MM.1S (cell line): Measurements from ENCODE around the gene KATNAL2.
"Not testable (repeated sequence)": the region's sequence is repeated elsewhere in the genome, so short reads cannot be mapped to it uniquely, and the experiment has no call there.

Experiments used
- DNase-seq: peaks from one replicate; pipeline ENCODE4 v3.0.0-alpha.2; 2015
- H2AFZ ChIP-seq: fragments of 300-600 bp; sonication (generic); 2 replicates; pipeline ENCODE4 v1.6.0; 2016; ENCODE audit warnings: antibody characterized with exemption, low read length
- H3F3A ChIP-seq: fragments of 300-600 bp; sonication (generic); 2 replicates; pipeline ENCODE4 v1.6.1; 2016; ENCODE audit warnings: mild to moderate bottlenecking, antibody characterized with exemption, low read length, moderate library complexity, mixed read lengths; ENCODE audit not compliant: insufficient read depth
- H3K27ac ChIP-seq: fragments of 300-600 bp; sonication (generic); 2 replicates; pipeline ENCODE4 v1.5.1; 2016; ENCODE audit warnings: mild to moderate bottlenecking, low read length
- H3K27me3 ChIP-seq: fragments of 300-600 bp; sonication (generic); replicated peaks from 2 replicates; pipeline ENCODE4 v1.6.0; 2016; ENCODE audit warnings: low read length; ENCODE audit not compliant: insufficient read depth
- H3K36me3 ChIP-seq: fragments of 300-600 bp; sonication (generic); replicated peaks from 2 replicates; pipeline ENCODE4 v1.6.1; 2016; ENCODE audit warnings: mild to moderate bottlenecking, low read length, mixed read lengths; ENCODE audit not compliant: insufficient read depth
- H3K4me1 ChIP-seq: fragments of 300-600 bp; sonication (generic); 2 replicates; pipeline ENCODE4 v1.6.1; 2016; ENCODE audit warnings: low read length, mixed read lengths
- H3K4me2 ChIP-seq: fragments of 300-600 bp; sonication (generic); 2 replicates; pipeline ENCODE4 v1.6.0; 2016; ENCODE audit warnings: low read depth, low read length
- H3K4me3 ChIP-seq: fragments of 300-600 bp; sonication (generic); 2 replicates; pipeline ENCODE4 v1.5.1; 2016; ENCODE audit warnings: low read length, mixed read lengths
- H3K79me2 ChIP-seq: fragments of 300-600 bp; sonication (generic); 2 replicates; pipeline ENCODE4 v1.6.1; 2016; ENCODE audit warnings: mixed run types, low read length, mixed read lengths
- H3K9ac ChIP-seq: fragments of 300-600 bp; sonication (generic); 2 replicates; pipeline ENCODE4 v1.6.1; 2016; ENCODE audit warnings: low read length, mixed read lengths
- H3K9me2 ChIP-seq: fragments of 300-600 bp; sonication (generic); replicated peaks from 2 replicates; pipeline ENCODE4 v1.6.1; 2016; ENCODE audit warnings: mild to moderate bottlenecking, low read length, mixed read lengths; ENCODE audit not compliant: insufficient read depth
- H3K9me3 ChIP-seq: fragments of 300-600 bp; sonication (generic); replicated peaks from 2 replicates; pipeline ENCODE4 v1.6.1; 2016; ENCODE audit warnings: mild to moderate bottlenecking, low read length, mixed read lengths; ENCODE audit not compliant: insufficient read depth
- H4K20me1 ChIP-seq: fragments of 300-600 bp; sonication (generic); 2 replicates; pipeline ENCODE4 v1.6.1; 2016; ENCODE audit warnings: mild to moderate bottlenecking, low read length, moderate library complexity, mixed read lengths; ENCODE audit not compliant: insufficient read depth

The KATNAL2 gene

DNA sequence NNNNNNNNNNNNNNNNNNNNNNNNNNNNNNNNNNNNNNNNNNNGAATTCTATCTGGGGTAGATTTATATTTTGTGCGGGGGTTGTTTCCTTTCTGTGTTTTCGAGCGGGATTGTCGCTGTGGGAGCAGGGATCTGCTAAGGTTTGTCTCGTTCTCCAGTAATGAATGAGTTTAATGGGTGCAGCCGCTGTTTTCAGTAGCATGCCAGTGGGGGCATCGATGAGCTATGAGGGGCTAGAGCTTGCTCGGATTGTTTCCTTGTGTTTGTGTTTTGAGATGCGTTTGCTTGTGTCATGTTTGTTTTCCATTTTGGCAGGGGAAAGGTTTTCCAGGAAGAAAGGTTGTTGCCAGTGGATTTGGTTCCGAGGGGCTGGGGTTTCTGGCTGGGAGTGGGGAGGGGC is 102.5 kb downstream of the KATNAL2 start:
- not testable (repeated sequence) for H3K36me3 ChIP-seq, H3K4me3 ChIP-seq, H3F3A ChIP-seq, H3K27me3 ChIP-seq, H3K27ac ChIP-seq, H3K4me1 ChIP-seq, DNase-seq, H2AFZ ChIP-seq, H3K4me2 ChIP-seq, H3K79me2 ChIP-seq, H3K9ac ChIP-seq, H4K20me1 ChIP-seq, H3K9me3 ChIP-seq, H3K9me2 ChIP-seq

DNA sequence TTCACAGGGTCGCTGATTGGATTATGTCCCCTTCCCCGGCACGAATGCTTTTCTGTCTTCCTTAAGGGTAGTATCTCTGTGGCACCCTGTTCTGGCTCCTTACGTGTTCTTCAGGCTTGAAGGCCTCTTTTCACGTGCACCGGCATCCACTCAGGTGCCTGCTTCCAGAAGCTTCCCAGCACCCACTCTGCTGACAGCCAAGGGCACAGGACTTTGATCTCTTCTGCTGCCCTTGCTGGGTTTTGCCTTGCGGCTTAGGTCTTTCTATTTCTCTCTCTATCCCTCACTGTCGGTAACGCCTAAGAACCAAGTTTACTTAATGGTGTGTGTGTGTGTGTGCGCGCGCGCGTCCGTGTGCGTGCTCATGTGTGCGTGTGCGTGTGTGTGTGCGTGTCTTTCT is 103.4 kb downstream of the KATNAL2 start:
- not testable (repeated sequence) for H3F3A ChIP-seq, H3K9me3 ChIP-seq, H3K27me3 ChIP-seq, H3K4me2 ChIP-seq, H3K4me3 ChIP-seq, H3K9ac ChIP-seq, H3K27ac ChIP-seq, DNase-seq, H3K79me2 ChIP-seq, H3K4me1 ChIP-seq, H2AFZ ChIP-seq, H3K36me3 ChIP-seq, H4K20me1 ChIP-seq, H3K9me2 ChIP-seq

DNA sequence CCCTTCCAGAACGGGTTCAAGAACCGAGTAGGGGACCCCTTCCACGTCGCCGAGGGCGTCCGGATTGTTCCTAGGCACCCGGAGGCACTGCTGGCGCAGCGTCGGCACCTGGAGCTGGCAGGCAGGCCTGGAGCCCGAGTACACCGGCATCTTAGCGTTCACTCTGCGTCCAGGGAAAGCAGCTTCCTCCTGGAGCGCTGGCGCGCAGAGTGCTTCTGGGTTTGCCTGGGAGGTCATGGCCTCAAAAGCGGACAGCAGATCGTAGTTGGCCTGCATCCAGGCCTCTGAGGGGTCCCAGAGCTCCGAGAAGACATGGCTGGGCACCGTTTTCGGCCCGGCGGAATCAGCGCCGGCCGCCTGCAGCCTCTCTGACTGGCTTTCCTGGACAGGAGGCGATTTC is 105.4 kb downstream of the KATNAL2 start:
- H3F3A ChIP-seq, DNase-seq, H3K4me3 ChIP-seq, H4K20me1 ChIP-seq, H3K27ac ChIP-seq, H3K4me1 ChIP-seq, H3K4me2 ChIP-seq, H2AFZ ChIP-seq, H3K79me2 ChIP-seq, H3K9me2 ChIP-seq, H3K27me3 ChIP-seq, H3K36me3 ChIP-seq, H3K9me3 ChIP-seq, H3K9ac ChIP-seq: not testable (repeated sequence)

DNA sequence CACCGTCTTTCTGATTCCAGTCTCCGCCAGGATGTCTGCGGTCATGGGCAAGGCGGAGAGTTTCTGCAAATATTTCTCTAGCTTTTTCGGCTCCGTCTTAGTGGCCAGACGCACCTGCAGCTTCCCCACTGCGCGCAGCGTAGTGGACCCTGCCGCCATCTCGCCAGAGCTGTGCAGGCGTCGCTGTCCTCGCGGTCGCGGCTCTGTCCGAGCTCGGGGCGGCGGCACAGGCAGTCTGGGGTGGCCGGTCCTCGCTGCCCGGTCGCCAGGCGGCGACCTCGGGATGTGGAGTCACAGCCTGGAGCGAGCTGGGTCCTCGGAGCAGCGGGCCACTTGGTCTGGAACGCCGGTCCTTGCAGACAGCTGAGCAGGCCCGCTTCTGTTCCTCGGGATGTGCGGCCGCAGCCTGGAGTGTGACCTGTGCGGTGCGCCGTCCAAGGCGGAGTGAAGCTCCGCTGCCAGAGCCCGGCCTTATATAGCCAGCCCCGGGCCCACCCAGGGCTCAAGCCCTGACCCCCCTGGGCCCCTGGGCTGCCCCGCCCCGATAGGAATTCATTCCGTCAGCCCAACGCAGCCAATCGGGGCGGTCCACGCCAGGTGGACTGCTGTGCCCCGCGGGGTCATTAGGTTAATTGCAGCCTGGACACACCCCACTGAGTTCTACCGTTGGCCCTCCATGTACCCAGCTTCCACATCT is 106.5 kb downstream of the KATNAL2 start:
- not testable (repeated sequence) for H3K9ac ChIP-seq, DNase-seq, H3K27me3 ChIP-seq, H4K20me1 ChIP-seq, H3K79me2 ChIP-seq, H3K36me3 ChIP-seq, H3F3A ChIP-seq, H3K4me2 ChIP-seq, H3K9me2 ChIP-seq, H2AFZ ChIP-seq, H3K9me3 ChIP-seq, H3K4me3 ChIP-seq, H3K27ac ChIP-seq, H3K4me1 ChIP-seq

DNA sequence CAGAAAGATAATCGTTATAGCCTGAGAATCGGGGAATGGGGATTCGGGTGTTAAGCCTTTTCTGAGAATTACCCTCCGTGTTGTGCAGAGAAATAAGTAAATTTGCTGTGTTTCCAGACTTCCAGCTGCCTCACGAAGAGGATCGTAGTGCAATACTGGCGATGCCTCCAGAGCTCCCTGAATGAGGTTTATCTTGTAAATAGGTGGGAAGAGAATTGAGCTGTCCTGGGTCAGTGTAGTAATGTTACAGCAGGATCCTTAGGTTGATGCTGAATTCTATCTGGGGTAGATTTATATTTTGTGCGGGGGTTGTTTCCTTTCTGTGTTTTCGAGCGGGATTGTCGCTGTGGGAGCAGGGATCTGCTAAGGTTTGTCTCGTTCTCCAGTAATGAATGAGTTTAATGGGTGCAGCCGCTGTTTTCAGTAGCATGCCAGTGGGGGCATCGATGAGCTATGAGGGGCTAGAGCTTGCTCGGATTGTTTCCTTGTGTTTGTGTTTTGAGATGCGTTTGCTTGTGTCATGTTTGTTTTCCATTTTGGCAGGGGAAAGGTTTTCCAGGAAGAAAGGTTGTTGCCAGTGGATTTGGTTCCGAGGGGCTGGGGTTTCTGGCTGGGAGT is 108.3 kb downstream of the KATNAL2 start:
- not testable (repeated sequence) for DNase-seq, H3K4me3 ChIP-seq, H3K4me2 ChIP-seq, H3K36me3 ChIP-seq, H3K9ac ChIP-seq, H3K27me3 ChIP-seq, H3F3A ChIP-seq, H3K4me1 ChIP-seq, H3K79me2 ChIP-seq, H2AFZ ChIP-seq, H4K20me1 ChIP-seq, H3K9me2 ChIP-seq, H3K27ac ChIP-seq, H3K9me3 ChIP-seq

DNA sequence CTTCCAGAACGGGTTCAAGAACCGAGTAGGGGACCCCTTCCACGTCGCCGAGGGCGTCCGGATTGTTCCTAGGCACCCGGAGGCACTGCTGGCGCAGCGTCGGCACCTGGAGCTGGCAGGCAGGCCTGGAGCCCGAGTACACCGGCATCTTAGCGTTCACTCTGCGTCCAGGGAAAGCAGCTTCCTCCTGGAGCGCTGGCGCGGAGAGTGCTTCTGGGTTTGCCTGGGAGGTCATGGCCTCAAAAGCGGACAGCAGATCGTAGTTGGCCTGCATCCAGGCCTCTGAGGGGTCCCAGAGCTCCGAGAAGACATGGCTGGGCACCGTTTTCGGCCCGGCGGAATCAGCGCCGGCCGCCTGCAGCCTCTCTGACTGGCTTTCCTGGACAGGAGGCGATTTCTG is 111.3 kb downstream of the KATNAL2 start:
- not testable (repeated sequence) for H3K4me2 ChIP-seq, H3K4me3 ChIP-seq, H4K20me1 ChIP-seq, H3K9me2 ChIP-seq, H2AFZ ChIP-seq, H3F3A ChIP-seq, H3K79me2 ChIP-seq, H3K27ac ChIP-seq, H3K36me3 ChIP-seq, H3K27me3 ChIP-seq, H3K4me1 ChIP-seq, DNase-seq, H3K9me3 ChIP-seq, H3K9ac ChIP-seq

DNA sequence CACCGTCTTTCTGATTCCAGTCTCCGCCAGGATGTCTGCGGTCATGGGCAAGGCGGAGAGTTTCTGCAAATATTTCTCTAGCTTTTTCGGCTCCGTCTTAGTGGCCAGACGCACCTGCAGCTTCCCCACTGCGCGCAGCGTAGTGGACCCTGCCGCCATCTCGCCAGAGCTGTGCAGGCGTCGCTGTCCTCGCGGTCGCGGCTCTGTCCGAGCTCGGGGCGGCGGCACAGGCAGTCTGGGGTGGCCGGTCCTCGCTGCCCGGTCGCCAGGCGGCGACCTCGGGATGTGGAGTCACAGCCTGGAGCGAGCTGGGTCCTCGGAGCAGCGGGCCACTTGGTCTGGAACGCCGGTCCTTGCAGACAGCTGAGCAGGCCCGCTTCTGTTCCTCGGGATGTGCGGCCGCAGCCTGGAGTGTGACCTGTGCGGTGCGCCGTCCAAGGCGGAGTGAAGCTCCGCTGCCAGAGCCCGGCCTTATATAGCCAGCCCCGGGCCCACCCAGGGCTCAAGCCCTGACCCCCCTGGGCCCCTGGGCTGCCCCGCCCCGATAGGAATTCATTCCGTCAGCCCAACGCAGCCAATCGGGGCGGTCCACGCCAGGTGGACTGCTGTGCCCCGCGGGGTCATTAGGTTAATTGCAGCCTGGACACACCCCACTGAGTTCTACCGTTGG is 112.4 kb downstream of the KATNAL2 start:
- not testable (repeated sequence) for H3K9me2 ChIP-seq, H3F3A ChIP-seq, H3K4me3 ChIP-seq, H4K20me1 ChIP-seq, H3K9ac ChIP-seq, H3K4me2 ChIP-seq, H3K4me1 ChIP-seq, DNase-seq, H3K79me2 ChIP-seq, H2AFZ ChIP-seq, H3K27me3 ChIP-seq, H3K9me3 ChIP-seq, H3K27ac ChIP-seq, H3K36me3 ChIP-seq

DNA sequence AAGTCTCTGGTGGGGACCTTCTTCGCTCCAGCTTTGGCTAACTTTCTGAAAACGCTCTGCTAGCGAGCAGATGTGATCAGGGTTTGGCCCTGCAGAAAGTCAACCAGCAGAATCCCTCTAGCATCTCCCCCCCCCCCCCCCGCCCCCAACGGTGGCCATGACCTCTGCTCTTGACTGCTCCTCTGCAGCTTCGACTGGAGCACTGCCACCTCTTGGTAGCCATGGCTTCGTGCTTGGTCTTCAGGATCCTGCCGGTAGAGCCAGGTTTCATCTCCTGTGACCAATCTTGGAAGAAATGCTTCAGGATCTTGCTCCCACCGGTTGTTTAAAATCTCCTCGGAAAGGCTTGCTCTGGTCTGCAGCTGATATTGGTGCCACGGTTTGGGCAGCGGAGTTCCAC is 113.5 kb downstream of the KATNAL2 start:
- H3K27me3 ChIP-seq, H3K4me1 ChIP-seq, H3K4me3 ChIP-seq, H3K9me2 ChIP-seq, H4K20me1 ChIP-seq, H3K27ac ChIP-seq, H3K36me3 ChIP-seq, H3K4me2 ChIP-seq, DNase-seq, H3K9ac ChIP-seq, H3F3A ChIP-seq, H3K79me2 ChIP-seq, H3K9me3 ChIP-seq, H2AFZ ChIP-seq: not testable (repeated sequence)
